ENCODE results near the gene AGBL1.

- TF ChIP-seq EZH2 (IDR thresholded peaks at IDR 0.05; ENCODE audit: insufficient read depth, poor library complexity, severe bottlenecking) (no peak), EZH2phosphoT487 (IDR thresholded peaks at IDR 0.05; ENCODE audit: insufficient read depth, low read depth) (no peak)
These were observed 750.6 kb downstream of the AGBL1 start for GRCh38 chr15:86830304-86830703.

Measured in GM23248 (cell line).